SK-N-SH (cell line): ENCODE results near the gene RBMX. TPM values are rescaled to one million over a fixed set of nuclear protein-coding genes. Genes with fewer than 3 reads are reported as not detected.

ENCODE experiments used
- CTCF ChIA-PET: fragments of 300-600, 350-600 bp; formaldehyde crosslinking; extraction: SDS; loops from one replicate; lab custom pipeline; 2021; lab: Yijun Ruan, JAX
- POLR2A ChIA-PET: fragments of 350-600 bp; sonication (Branson Sonifier 250); formaldehyde crosslinking; extraction: SDS; loops from one replicate; lab custom pipeline; 2020; ENCODE audit warnings: antibody characterized with exemption, inconsistent platforms; lab: Yijun Ruan, JAX
- DNase-seq: peaks from one replicate; pipeline ENCODE4 v3.0.0; 2012
- H2AFZ ChIP-seq: fragments of 200-600 bp; sonication (generic); 2 replicates; pipeline ENCODE4 v1.8.1; 2016; ENCODE audit warnings: antibody characterized with exemption, mild to moderate bottlenecking, low read depth
- H3F3A ChIP-seq: fragments of 200-600 bp; sonication (generic); replicated peaks from 2 replicates; pipeline ENCODE3; 2016; ENCODE audit warnings: antibody characterized with exemption, mild to moderate bottlenecking; ENCODE audit not compliant: insufficient read depth
- H3K27ac ChIP-seq, 2 experiments: fragments of 200-500 bp in 1 of 2; fragments of 200-600 bp in 1 of 2; sonication (Bioruptor generic) in 1 of 2; sonication (generic), shearing (Covaris generic) in 1 of 2; 2 replicates each; pipeline versions ENCODE4 v1.5.1 to v1.6.1; 2014 to 2016; ENCODE audit warnings: low read depth in 2 of 2, inconsistent platforms in 1 of 2, low read length in 1 of 2, mild to moderate bottlenecking in 1 of 2, mixed read lengths in 1 of 2
- H3K27me3 ChIP-seq: fragments of 200-600 bp; sonication (generic), shearing (Covaris generic); 2 replicates; pipeline ENCODE4 v1.6.1; 2016; ENCODE audit warnings: mixed run types; ENCODE audit not compliant: insufficient read depth
- H3K36me3 ChIP-seq, 2 experiments: fragments of 200-500 bp in 1 of 2; fragments of 200-600 bp in 1 of 2; sonication (Bioruptor generic) in 1 of 2; sonication (generic) in 1 of 2; replicated peaks in 1 of 2; 2 replicates each; pipeline versions ENCODE3 to v1.5.1; 2014 to 2016; ENCODE audit warnings: low read length in 1 of 2, mild to moderate bottlenecking in 1 of 2; ENCODE audit not compliant: insufficient read depth in 2 of 2, control insufficient read depth in 1 of 2
- H3K4me1 ChIP-seq, 2 experiments: fragments of 200-500 bp in 1 of 2; fragments of 200-600 bp in 1 of 2; sonication (Bioruptor generic) in 1 of 2; sonication (generic), shearing (Covaris generic) in 1 of 2; 2 replicates each; pipeline versions ENCODE4 v1.5.1 to v1.6.1; 2014 to 2016; ENCODE audit warnings: low read depth in 1 of 2, low read length in 1 of 2, mixed run types in 1 of 2; ENCODE audit not compliant: insufficient read depth in 2 of 2, control insufficient read depth in 1 of 2
- H3K4me2 ChIP-seq: fragments of 200-600 bp; sonication (generic), shearing (Covaris generic); 2 replicates; pipeline ENCODE4 v1.6.1; 2017; ENCODE audit warnings: mixed run types
- H3K4me3 ChIP-seq, 2 experiments: fragments of 200-500 bp in 1 of 2; fragments of 200-600 bp in 1 of 2; sonication (Bioruptor generic) in 1 of 2; sonication (generic), shearing (Covaris generic) in 1 of 2; 2 replicates each; pipeline versions ENCODE4 v1.5.1 to v1.8.1; 2014 to 2016; ENCODE audit warnings: low read depth in 2 of 2, inconsistent platforms in 1 of 2, low read length in 1 of 2, mild to moderate bottlenecking in 1 of 2, mixed read lengths in 1 of 2, moderate library complexity in 1 of 2
- H3K79me2 ChIP-seq: fragments of 200-600 bp; sonication (generic); 2 replicates; pipeline ENCODE4 v1.8.1; 2017; ENCODE audit warnings: mild to moderate bottlenecking; ENCODE audit not compliant: insufficient read depth
- H3K9ac ChIP-seq: fragments of 200-600 bp; sonication (generic); 2 replicates; pipeline ENCODE4 v1.6.1; 2017; ENCODE audit warnings: mixed run types
- H3K9me2 ChIP-seq: fragments of 200-600 bp; sonication (generic); 2 replicates; pipeline ENCODE4 v1.6.1; 2017; ENCODE audit warnings: mixed run types
- H3K9me3 ChIP-seq: fragments of 200-600 bp; sonication (generic); 2 replicates; pipeline ENCODE4 v1.6.1; 2017; ENCODE audit warnings: mixed run types, mild to moderate bottlenecking, moderate library complexity
- H4K20me1 ChIP-seq: fragments of 200-600 bp; sonication (generic); 2 replicates; pipeline ENCODE4 v1.6.1; 2017; ENCODE audit warnings: mild to moderate bottlenecking, mixed run types; ENCODE audit not compliant: insufficient read depth
- CHD2 ChIP-seq: fragments of 150-350 bp; IDR thresholded peaks from 2 replicates; pipeline ENCODE4 v1.6.1; 2018; ENCODE audit warnings: low read length; ENCODE audit not compliant: partially characterized antibody
- EP300 ChIP-seq, 2 experiments: IDR thresholded peaks; 2 replicates each; pipeline versions ENCODE4 v1.4.0 to v1.6.1; 2012; ENCODE audit warnings: borderline replicate concordance in 1 of 2, low read depth in 1 of 2, low read length in 1 of 2
- EZH2phosphoT487 ChIP-seq: fragments of 200-600 bp; sonication (generic); IDR thresholded peaks from 2 replicates; pipeline ENCODE4 v1.6.1; 2017; ENCODE audit warnings: low read depth, mixed run types, mild to moderate bottlenecking, antibody characterized with exemption, moderate library complexity, borderline replicate concordance
- FOSL2 ChIP-seq: IDR thresholded peaks from 2 replicates; pipeline ENCODE4 v1.4.0; 2012; ENCODE audit warnings: low read depth, mild to moderate bottlenecking, moderate library complexity, borderline replicate concordance
- FOXJ3 ChIP-seq: sonication (generic); formaldehyde crosslinking; IDR thresholded peaks from 2 replicates; pipeline ENCODE4 v1.5.1; 2020; ENCODE audit warnings: mild to moderate bottlenecking, missing genetic modification reagents
- FOXM1 ChIP-seq: IDR thresholded peaks from 2 replicates; pipeline ENCODE4 v1.4.0; 2012; ENCODE audit warnings: low read depth, mild to moderate bottlenecking
- GABPA ChIP-seq: IDR thresholded peaks from 2 replicates; pipeline ENCODE4 v1.4.0; 2012; ENCODE audit warnings: low read depth, mild to moderate bottlenecking
- GATA2 ChIP-seq: sonication (generic); formaldehyde crosslinking; IDR thresholded peaks from 2 replicates; pipeline ENCODE4 v1.5.0; 2020; ENCODE audit warnings: mild to moderate bottlenecking, missing genetic modification reagents
- JUND ChIP-seq: IDR thresholded peaks from 2 replicates; pipeline ENCODE4 v1.4.0; 2012
- MEF2A ChIP-seq: IDR thresholded peaks from 2 replicates; pipeline ENCODE4 v1.4.0; 2012; ENCODE audit warnings: low read depth, borderline replicate concordance
- NFIC ChIP-seq: IDR thresholded peaks from 2 replicates; pipeline ENCODE4 v1.4.0; 2012; ENCODE audit warnings: borderline replicate concordance
- POLR2AphosphoS5 ChIP-seq: IDR thresholded peaks from 2 replicates; pipeline ENCODE4 v1.6.1; 2012; ENCODE audit warnings: low read depth, low read length
- RAD21 ChIP-seq: IDR thresholded peaks from 2 replicates; pipeline ENCODE4 v1.6.1; 2012; ENCODE audit warnings: mild to moderate bottlenecking, low read length
- RXRA ChIP-seq: IDR thresholded peaks from 2 replicates; pipeline ENCODE4 v1.4.0; 2012; ENCODE audit warnings: low read depth, mild to moderate bottlenecking, borderline replicate concordance
- SIN3A ChIP-seq: IDR thresholded peaks from 2 replicates; pipeline ENCODE4 v1.6.1; 2012; ENCODE audit warnings: low read depth, mild to moderate bottlenecking, low read length, moderate library complexity, borderline replicate concordance
- TAF1 ChIP-seq: IDR thresholded peaks from 2 replicates; pipeline ENCODE4 v1.6.1; 2012; ENCODE audit warnings: low read depth, mild to moderate bottlenecking, low read length, moderate library complexity, borderline replicate concordance
- TEAD4 ChIP-seq: IDR thresholded peaks from 2 replicates; pipeline ENCODE4 v1.4.0; 2012; ENCODE audit warnings: mild to moderate bottlenecking, borderline replicate concordance; ENCODE audit not compliant: insufficient read depth
- WGBS: methylation state at CpG from one replicate; pipeline ENCODE4 v1.1.6; 2017; ENCODE audit warnings: low lambda C conversion rate; 5-methylcytosine and 5-hydroxymethylcytosine counted together
- polyA plus RNA-seq, 3 experiments: library from polyadenylated mRNA; depleted of rRNA; stranded (reverse); fragments of >200 nt; gene quantifications; 2 replicates each; pipeline ENCODE4 v1.2.3, GENCODE V29; 2012
- TF ChIP-seq, protein P1 (sequence below): IDR thresholded peaks from 2 replicates; pipeline ENCODE4; 2012
- TF ChIP-seq, protein P2 (sequence below): fragments of 150-350 bp; IDR thresholded peaks from 2 replicates; pipeline ENCODE4 v1.6.1; 2016; ENCODE audit warnings: mild to moderate bottlenecking, low read depth, low read length
- TF ChIP-seq, protein P3 (sequence below): fragments of 200-600 bp; sonication (generic); IDR thresholded peaks from 2 replicates; pipeline ENCODE4 v1.6.1; 2017; ENCODE audit warnings: antibody characterized with exemption, mild to moderate bottlenecking, moderate library complexity
- TF ChIP-seq, protein P4 (sequence below): IDR thresholded peaks from 2 replicates; pipeline ENCODE4 v1.4.0; 2012; ENCODE audit warnings: low read depth

RBMX gene
- polyA plus RNA-seq, 1 of the 3 experiments (the other 2 are of a cell fraction), result 131 TPM

DNA sequence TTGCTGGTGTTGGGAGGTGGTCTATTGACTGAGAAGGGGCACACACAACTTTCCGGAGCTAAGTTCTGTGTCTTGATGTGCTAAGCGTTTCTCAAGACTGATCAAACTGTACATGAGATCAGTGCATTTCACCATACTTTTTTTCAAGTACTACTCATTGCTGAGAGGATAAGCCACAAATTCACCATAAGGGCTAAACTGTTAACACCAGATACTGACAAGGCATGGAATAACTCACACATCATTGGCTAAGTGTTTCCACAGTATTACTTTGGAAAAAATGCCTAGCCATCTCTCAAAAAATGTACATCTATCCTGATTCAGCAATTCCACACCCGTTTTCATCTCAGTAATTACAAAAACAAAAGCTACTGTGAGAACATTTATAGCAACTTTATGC lies 13.0 kb downstream of the RBMX start (continued):
- TF ChIP-seq, protein P1, sequence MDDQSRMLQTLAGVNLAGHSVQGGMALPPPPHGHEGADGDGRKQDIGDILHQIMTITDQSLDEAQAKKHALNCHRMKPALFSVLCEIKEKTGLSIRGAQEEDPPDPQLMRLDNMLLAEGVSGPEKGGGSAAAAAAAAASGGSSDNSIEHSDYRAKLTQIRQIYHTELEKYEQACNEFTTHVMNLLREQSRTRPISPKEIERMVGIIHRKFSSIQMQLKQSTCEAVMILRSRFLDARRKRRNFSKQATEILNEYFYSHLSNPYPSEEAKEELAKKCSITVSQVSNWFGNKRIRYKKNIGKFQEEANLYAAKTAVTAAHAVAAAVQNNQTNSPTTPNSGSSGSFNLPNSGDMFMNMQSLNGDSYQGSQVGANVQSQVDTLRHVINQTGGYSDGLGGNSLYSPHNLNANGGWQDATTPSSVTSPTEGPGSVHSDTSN, result no peak
- TF ChIP-seq POLR2AphosphoS5, result no peak
- TF ChIP-seq EZH2phosphoT487, result no peak
- no peak for TF ChIP-seq RXRA
- no peak for TF ChIP-seq EP300 (IDR thresholded peaks at IDR 0.05; ENCODE audit: borderline replicate concordance in 1 of 2, low read depth in 1 of 2, low read length in 1 of 2)
- no peak for TF ChIP-seq GABPA
- TF ChIP-seq JUND, result no peak
- TF ChIP-seq NFIC, result no peak
- no peak for TF ChIP-seq TAF1
- no peak for TF ChIP-seq GATA2 (CRISPR knock-in tag)

DNA sequence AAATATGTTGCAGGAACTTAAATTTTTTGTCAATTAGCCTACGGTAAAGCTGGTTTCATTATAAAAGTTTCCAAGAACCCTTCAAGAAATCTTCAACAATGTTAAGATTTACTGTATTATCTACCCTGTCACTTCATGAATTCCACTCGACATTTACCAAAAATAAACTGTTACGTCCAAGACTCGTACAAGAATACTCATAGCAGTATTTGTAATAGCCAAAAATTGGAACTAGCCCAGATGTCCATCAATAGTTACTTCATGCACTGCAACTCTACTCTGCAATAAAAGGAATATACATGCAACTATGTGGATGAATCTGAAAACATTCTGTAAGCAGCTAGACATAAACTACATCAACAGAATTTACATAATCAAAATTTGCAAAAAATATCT lies 13.4 kb downstream of the RBMX start:
- Histone ChIP-seq H3K4me2 (no peak overlapping the region), H4K20me1 (peaks cover 65% of the 10 kb centered on the region), H3K9me3 (no peaks in the 10 kb centered on the region), H3F3A (peaks cover 37% of the 10 kb centered on the region), H3K4me1 (no peaks in the 10 kb centered on the region), H3K27ac (no peak overlapping the region), H2AFZ (no peak overlapping the region), H3K9ac (no peak overlapping the region), H3K9me2 (no peaks in the 10 kb centered on the region), H3K27me3 (no peaks in the 10 kb centered on the region), H3K79me2 (peaks cover 60% of the 10 kb centered on the region), H3K4me3 (no peak overlapping the region), H3K36me3 (peaks cover 21 to 43% of the 10 kb centered on the region in 2 experiments)
- DNase-seq, result no peak
- ChIA-PET CTCF (no interaction called here), POLR2A (interaction anchor here (0.7 to 1.8 kb wide), 3 partner anchors 9 to 42 kb away, joined by 3 to 7 read pairs (median 4); partner anchors contain the start of gene RBMX)
- 45% methylated on average over 4 of the region's 4 CpGs for WGBS
- TF ChIP-seq, protein P2, sequence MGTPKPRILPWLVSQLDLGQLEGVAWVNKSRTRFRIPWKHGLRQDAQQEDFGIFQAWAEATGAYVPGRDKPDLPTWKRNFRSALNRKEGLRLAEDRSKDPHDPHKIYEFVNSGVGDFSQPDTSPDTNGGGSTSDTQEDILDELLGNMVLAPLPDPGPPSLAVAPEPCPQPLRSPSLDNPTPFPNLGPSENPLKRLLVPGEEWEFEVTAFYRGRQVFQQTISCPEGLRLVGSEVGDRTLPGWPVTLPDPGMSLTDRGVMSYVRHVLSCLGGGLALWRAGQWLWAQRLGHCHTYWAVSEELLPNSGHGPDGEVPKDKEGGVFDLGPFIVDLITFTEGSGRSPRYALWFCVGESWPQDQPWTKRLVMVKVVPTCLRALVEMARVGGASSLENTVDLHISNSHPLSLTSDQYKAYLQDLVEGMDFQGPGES, result no peak
- no peak for TF ChIP-seq TEAD4
- TF ChIP-seq JUND, result no peak
- no peak for TF ChIP-seq FOXM1
- TF ChIP-seq, protein P3, sequence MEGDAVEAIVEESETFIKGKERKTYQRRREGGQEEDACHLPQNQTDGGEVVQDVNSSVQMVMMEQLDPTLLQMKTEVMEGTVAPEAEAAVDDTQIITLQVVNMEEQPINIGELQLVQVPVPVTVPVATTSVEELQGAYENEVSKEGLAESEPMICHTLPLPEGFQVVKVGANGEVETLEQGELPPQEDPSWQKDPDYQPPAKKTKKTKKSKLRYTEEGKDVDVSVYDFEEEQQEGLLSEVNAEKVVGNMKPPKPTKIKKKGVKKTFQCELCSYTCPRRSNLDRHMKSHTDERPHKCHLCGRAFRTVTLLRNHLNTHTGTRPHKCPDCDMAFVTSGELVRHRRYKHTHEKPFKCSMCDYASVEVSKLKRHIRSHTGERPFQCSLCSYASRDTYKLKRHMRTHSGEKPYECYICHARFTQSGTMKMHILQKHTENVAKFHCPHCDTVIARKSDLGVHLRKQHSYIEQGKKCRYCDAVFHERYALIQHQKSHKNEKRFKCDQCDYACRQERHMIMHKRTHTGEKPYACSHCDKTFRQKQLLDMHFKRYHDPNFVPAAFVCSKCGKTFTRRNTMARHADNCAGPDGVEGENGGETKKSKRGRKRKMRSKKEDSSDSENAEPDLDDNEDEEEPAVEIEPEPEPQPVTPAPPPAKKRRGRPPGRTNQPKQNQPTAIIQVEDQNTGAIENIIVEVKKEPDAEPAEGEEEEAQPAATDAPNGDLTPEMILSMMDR, result no peak
- no peak for TF ChIP-seq FOXJ3 (CRISPR knock-in tag)
- no peak for TF ChIP-seq CHD2
- TF ChIP-seq EP300 (IDR thresholded peaks at IDR 0.05; ENCODE audit: borderline replicate concordance in 1 of 2, low read depth in 1 of 2, low read length in 1 of 2), result no peak
- no peak for TF ChIP-seq FOSL2
- TF ChIP-seq MEF2A, result no peak
- no peak for TF ChIP-seq SIN3A
- TF ChIP-seq RAD21, result no peak
- TF ChIP-seq, protein P4, sequence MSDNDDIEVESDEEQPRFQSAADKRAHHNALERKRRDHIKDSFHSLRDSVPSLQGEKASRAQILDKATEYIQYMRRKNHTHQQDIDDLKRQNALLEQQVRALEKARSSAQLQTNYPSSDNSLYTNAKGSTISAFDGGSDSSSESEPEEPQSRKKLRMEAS, result no peak
